GM21360 (cell line): ENCODE results near the gene SEC22A.

Experiments used
- ATAC-seq: cut with Tn5 transposase; IDR thresholded peaks from one replicate; pipeline ENCODE4 v1.9.1; 2021; ENCODE audit warnings: mild to moderate bottlenecking, moderate library complexity; ENCODE audit not compliant: unreplicated experiment

SEC22A gene

GRCh38 chr3:123301331-123302184 lies 99.8 kb downstream of the SEC22A start:
- ATAC-seq, result no peak

- ATAC-seq, result no peak
These were observed 101.2 kb downstream of the SEC22A start for GRCh38 chr3:123302961-123303360.

DNA sequence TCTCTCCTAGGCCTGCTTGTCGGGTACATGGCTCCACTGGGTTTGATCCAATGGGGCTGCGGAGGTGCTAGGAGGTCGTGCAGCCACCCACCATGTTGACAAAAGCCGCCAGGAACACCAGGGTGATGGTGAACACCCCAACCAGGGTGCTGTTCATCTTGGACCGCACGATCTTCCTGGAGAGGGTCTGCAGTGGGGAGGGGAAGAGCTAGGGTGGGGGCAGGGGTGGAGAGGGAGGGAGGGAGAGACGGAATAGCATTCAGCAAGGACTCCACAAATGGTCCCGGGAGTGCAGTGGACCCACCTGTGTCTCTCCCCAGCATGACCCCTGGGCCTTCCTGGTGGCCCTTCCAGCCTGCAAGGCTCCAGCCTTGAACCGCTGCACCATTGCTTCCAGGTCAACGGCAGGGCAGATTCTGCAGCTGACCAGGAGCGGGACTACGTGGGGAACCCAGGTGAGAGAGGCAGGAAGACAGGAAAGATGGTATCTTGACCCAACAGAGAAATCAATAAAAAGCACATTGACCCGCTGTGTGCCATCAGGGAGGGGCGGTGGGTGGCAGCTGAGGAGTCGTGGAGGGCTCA lies 102.3 kb downstream of the SEC22A start:
- no peak for ATAC-seq

- ATAC-seq, result no peak
These were observed 103.4 kb downstream of the SEC22A start for GRCh38 chr3:123305192-123305591.

- no peak for ATAC-seq
These were observed 105.3 kb downstream of the SEC22A start for GRCh38 chr3:123307064-123307463.

GRCh38 chr3:123310186-123310585 lies 108.4 kb downstream of the SEC22A start:
- no peak for ATAC-seq

DNA sequence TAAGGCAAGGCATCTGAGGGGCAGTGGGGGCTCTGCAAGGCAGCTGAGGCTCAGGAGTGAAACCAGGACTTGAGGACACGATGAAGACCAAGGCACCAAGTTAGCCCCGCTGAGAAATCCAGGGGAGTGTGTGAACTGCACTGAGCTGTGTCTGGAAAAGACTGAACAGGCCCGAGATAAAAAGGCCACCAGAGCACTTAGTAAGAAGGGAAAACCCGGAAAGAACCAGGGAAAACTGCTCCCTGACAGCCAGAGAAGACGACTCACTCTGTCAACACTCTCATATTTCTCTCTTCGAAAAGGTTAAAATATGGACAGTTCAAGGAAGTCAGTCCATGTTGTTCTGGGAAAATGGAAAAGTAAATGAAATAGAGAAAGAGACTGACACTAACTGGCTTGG lies 109.0 kb downstream of the SEC22A start:
- no peak for ATAC-seq

DNA sequence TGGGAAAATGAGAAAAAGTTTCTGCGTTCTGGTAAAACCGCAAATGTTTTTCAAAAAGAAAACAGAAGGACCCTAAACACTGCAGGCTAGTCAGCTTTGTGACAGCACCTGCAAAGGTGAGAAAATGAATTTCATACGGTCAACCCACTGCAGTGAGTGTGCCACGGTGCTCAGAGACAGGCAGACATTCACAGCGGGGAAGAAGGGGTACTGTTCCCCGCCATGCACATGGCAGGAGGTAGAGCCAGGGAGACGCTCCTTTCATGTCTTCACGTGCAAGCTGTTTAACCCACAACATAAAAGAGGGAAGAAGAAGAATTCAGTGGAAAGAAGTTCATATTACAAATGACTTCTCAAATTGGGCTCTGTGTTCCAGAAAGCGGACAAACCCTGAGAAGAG lies 109.5 kb downstream of the SEC22A start:
- no peak for ATAC-seq

DNA sequence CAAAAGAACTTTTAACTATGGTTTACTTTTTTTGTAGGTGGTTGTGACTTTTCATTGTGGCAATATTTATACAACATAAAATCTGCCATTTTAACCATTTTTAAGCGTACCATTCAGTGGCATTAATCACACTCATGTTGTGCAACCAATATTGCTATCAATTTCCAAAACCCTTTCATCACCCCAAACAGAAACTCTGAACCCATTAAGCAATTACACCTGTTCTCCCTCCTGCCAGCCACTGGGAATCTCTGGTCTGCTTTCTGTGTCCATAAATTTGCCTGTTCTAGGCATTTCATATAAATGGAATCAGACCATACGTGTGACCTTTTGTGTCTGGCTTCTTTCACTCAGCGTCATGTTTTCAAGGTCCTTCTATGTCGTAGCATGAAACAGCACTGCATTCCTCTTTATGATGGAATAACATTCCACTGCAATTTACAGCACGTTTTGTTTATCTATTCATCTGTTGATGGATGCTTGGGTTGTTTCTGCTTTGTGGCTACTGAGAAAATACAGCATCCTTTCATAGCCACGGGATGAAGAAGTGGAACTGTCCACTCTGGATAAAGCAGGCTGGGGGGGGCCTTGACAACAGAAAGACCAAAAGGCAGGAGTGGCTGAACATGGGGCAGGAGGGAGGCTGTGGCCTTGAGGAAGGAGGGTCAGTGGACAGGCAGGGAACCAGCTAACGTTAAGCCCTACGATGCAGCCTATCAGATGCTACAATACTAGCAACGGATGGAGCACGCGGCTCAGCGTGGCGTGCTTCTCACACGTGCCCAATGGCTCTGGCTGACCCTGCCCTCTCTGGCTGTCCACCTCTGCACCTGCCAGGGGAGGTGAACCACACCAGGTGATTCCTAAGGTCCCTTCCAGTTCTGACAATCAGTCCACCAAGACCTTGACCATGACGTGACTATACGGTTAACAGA lies 110.9 kb downstream of the SEC22A start:
- ATAC-seq, result no peak

GRCh38 chr3:123313889-123314288 lies 112.1 kb downstream of the SEC22A start:
- ATAC-seq, result no peak

GRCh38 chr3:123314359-123315270 lies 112.9 kb downstream of the SEC22A start:
- ATAC-seq, result no peak

- no peak for ATAC-seq
These were observed 113.5 kb downstream of the SEC22A start for GRCh38 chr3:123315271-123315595.

DNA sequence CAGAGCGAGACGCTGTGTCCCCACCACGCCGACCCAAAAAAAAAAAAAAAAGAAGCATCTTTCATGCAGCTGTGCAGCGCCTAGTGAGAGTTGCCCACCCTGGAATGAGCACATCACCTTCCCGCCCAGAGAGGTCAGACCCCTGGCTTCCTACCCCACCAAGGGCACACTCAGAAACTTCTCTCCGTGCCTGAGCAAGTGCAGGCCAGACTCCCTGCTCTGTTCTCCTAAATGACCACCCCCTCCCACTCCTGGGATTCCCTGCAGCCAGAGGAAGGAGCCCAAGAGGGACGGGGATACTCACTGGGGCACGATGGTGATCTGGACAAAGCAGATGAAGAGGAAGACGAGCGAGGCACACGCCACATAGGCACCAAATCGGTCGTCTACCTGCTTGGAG lies 116.0 kb downstream of the SEC22A start:
- ATAC-seq, result no peak

DNA sequence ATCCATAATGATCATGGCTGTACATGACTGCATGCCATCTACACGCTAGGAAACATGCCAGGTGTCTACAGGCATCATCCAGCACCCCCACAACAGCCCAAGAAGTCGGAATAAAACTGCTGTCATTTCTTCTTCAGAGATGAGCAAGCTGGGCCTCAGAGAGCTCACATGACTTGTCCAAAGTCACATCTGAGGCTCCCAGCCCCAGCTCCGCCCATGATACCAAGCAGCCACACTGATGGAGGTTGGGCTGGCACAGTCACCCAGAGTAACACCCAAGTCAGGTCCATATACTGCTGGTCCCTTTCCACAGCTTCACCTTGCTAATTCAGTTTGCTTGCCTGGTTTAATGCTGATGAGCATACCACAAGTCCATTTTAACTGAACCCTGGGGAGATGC lies 116.6 kb downstream of the SEC22A start:
- no peak for ATAC-seq

GRCh38 chr3:123319760-123320159 lies 118.0 kb downstream of the SEC22A start:
- no peak for ATAC-seq

DNA sequence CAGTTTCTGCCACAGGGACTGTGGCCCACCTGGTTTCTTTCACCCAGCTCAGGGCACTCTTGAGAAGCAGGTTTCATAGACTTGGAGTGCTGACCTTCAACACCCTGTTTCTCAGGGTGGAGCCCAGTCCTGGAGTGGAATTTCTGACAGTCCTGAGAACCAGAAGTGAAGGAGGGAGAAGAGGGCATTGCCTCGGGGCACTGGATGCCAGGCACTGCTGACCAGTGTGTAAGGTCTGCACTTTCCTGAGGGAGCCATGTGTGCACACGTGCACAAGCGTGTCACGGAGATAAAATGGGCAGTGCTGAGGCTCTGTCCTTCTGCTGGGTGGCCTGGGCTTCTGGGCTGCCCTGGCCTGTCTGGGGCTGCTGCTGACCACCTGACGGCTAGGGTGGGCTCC lies 118.5 kb downstream of the SEC22A start:
- no peak for ATAC-seq

DNA sequence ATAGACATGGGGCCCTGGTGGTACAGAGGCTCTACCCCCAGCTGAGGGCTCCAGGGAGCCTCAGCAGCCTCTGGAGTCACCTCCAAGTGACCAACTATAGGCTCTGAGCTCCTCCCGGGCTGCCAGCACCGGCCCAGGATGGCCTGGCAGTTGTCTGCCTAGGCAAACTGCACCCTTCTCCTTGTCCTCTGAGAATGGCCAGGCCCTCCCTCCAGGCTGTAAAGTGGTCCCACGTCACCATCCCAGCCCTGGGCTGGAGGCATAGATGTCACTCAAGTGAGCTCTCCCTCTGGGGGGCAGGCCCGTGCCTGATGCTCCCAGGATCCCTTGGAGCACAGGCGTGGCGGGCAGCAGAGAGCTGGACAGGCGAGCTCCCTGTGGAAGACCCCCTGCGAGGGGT lies 120.1 kb downstream of the SEC22A start:
- ATAC-seq, result no peak

- ATAC-seq, result no peak
These were observed 121.1 kb downstream of the SEC22A start for GRCh38 chr3:123322866-123323265.
